ENCODE results near the gene ZNF615.

DNA sequence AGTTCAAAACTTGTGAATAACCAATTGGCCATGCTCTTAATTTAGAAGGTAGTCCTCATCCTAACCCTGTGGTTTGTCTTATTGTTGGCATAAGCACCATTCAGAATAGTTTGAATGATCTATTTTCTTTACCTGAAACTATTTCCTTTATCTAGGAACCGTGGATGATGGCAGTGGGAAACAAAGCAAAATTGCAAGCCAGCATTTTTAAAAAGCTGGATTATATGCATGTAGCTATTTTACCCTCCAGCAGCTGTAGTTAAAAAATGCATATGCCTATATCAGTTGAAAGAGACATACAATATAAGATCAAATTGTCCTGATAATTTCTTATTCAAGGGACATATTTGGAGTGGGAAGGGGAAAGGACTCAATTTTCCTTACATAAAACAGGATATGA, 61.4 kb downstream of the ZNF615 start:
- TF ChIP-seq, protein P1, sequence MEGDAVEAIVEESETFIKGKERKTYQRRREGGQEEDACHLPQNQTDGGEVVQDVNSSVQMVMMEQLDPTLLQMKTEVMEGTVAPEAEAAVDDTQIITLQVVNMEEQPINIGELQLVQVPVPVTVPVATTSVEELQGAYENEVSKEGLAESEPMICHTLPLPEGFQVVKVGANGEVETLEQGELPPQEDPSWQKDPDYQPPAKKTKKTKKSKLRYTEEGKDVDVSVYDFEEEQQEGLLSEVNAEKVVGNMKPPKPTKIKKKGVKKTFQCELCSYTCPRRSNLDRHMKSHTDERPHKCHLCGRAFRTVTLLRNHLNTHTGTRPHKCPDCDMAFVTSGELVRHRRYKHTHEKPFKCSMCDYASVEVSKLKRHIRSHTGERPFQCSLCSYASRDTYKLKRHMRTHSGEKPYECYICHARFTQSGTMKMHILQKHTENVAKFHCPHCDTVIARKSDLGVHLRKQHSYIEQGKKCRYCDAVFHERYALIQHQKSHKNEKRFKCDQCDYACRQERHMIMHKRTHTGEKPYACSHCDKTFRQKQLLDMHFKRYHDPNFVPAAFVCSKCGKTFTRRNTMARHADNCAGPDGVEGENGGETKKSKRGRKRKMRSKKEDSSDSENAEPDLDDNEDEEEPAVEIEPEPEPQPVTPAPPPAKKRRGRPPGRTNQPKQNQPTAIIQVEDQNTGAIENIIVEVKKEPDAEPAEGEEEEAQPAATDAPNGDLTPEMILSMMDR (IDR thresholded peaks at IDR 0.05; ENCODE audit: low read depth, low read length) = no peak
- no peak for TF ChIP-seq EZH2phosphoT487 (IDR thresholded peaks at IDR 0.05; ENCODE audit: low read depth)

Measured in OCI-LY3 (cell line).